Measurements from ENCODE around the gene AMTN. TPM values are rescaled to one million over a fixed set of nuclear protein-coding genes. Genes with fewer than 3 reads are reported as not detected.

The AMTN gene
- total RNA-seq, 1 donor from 2014 or later, result not detected

- DNase-seq (ENCODE audit: low spot score), result no peak
Measured at GRCh38 chr4:70559924-70560323, 41.6 kb downstream of the AMTN start.

- peak; percentile 58 for DNase-seq (ENCODE audit: low spot score)
Measured at GRCh38 chr4:70564033-70564432, 45.7 kb downstream of the AMTN start.

- DNase-seq (ENCODE audit: low spot score), result no peak
Measured at GRCh38 chr4:70570796-70571195, 52.4 kb downstream of the AMTN start.

GRCh38 chr4:70571772-70572171 lies 53.4 kb downstream of the AMTN start:
- DNase-seq (ENCODE audit: low spot score), result no peak

GRCh38 chr4:70575964-70576363 lies 57.6 kb downstream of the AMTN start:
- no peak for DNase-seq (ENCODE audit: low spot score)

- no peak for DNase-seq (ENCODE audit: low spot score)
Measured at GRCh38 chr4:70577220-70577927, 59.0 kb downstream of the AMTN start.

- DNase-seq (ENCODE audit: low spot score), result no peak
Measured at GRCh38 chr4:70581980-70582379, 63.6 kb downstream of the AMTN start.

Other genes starting within 250 kb of the AMTN start
- not detected for gene CABS1, start 183.6 kb upstream of the AMTN start, total RNA-seq
- gene SMR3A, start 157.8 kb upstream of the AMTN start, total RNA-seq, result not detected
- gene SMR3B, start 135.4 kb upstream of the AMTN start, total RNA-seq, result not detected
- gene OPRPN, start 120.6 kb upstream of the AMTN start, total RNA-seq, result not detected
- gene MUC7, start 46.4 kb upstream of the AMTN start, total RNA-seq, result not detected
- gene AMBN, start 73.7 kb downstream of the AMTN start, total RNA-seq, result not detected
- 9.6 TPM for gene ENAM, start 110.2 kb downstream of the AMTN start, total RNA-seq
- gene JCHAIN, start 147.9 kb downstream of the AMTN start, total RNA-seq, result 12.3 TPM
- 17.1 TPM for gene UTP3, start 170.0 kb downstream of the AMTN start, total RNA-seq
- 46.6 TPM for gene RUFY3, start 203.4 kb downstream of the AMTN start, total RNA-seq